ENCODE results near the gene GRM2.

Gene GRM2

DNA sequence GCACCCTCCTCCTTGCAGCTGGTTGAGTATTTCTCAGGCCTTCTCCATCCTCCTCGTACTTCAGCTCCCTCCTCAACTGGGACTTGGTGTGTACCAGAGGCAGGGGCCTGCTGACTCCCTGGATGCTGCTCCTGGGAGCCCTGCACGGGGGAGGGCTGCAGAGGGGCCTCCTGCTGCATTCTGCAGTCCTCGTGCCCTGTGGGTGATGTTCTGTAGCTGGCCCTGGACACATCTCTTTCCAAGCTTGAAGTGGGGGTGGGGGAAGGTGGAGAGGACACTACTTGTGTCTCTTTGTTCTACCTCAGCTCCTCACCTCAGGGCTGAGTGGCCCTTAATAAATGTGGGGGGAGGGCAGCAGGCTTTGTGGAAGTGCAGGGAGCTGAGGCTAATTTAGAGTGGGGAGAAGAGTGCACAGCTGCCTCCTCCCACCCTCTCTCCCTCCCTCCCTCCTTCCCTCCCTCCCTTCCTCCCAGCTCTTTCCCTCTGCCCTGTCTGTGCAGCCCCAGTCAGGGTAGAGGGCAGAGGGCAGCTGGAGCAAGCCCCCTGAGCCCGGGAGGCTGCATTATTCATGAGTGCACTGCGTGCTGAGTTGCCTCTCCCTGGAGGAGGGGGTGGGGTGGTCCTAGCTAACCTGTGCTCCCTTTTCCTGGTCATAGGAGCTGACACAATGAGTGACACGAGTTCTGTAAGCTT is 3.7 kb upstream of the GRM2 start:
- H3K27me3 Mint-ChIP-seq = peaks cover 17% of the 10 kb centered on the region
- no peak for DNase-seq
- CTCF ChIA-PET = interaction anchor here (1.1 to 1.5 kb wide), 3 partner anchors 16 to 201 kb away, joined by 3 to 6 read pairs (median 4); no protein-coding TSS in a partner anchor

DNA sequence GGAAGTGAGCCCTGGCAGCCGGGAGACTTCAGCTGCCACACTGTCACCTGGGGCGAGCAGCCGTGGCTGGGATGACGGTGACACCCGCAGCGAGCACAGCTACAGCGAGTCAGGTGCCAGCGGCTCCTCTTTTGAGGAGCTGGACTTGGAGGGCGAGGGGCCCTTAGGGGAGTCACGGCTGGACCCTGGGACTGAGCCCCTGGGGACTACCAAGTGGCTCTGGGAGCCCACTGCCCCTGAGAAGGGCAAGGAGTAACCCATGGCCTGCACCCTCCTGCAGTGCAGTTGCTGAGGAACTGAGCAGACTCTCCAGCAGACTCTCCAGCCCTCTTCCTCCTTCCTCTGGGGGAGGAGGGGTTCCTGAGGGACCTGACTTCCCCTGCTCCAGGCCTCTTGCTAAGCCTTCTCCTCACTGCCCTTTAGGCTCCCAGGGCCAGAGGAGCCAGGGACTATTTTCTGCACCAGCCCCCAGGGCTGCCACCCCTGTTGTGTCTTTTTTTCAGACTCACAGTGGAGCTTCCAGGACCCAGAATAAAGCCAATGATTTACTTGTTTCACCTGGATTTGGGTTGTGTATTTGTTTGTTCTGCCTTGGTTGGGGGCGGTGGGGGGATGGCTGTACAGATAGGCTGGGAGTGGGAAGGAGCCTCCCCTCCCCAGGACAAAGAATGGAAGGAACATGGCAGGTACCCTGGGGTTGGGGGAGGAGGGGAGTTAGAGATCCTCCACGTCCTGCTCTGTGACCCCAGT is 2.9 kb upstream of the GRM2 start:
- Mint-ChIP-seq H3K9me3 (no peaks in the 10 kb centered on the region), H3K27ac (no peak overlapping the region), H3K4me3 (no peak overlapping the region), H3K4me1 (peaks cover 13% of the 10 kb centered on the region), H3K27me3 (peaks cover 17% of the 10 kb centered on the region), H3K36me3 (peaks cover 27% of the 10 kb centered on the region)
- CTCF ChIA-PET = interaction anchor here (1.1 to 1.5 kb wide), 3 partner anchors 15 to 202 kb away, joined by 3 to 6 read pairs (median 4); no protein-coding TSS in a partner anchor
- DNase-seq = no peak

More for the DNA sequence above, 3.7 kb upstream of the GRM2 start:
- H3K9me3 Mint-ChIP-seq = no peaks in the 10 kb centered on the region
- peaks cover 17% of the 10 kb centered on the region for H3K4me1 Mint-ChIP-seq
- H3K4me3 Mint-ChIP-seq = no peak overlapping the region
- peaks cover 31% of the 10 kb centered on the region for H3K36me3 Mint-ChIP-seq
- H3K27ac Mint-ChIP-seq = no peak overlapping the region

DNA sequence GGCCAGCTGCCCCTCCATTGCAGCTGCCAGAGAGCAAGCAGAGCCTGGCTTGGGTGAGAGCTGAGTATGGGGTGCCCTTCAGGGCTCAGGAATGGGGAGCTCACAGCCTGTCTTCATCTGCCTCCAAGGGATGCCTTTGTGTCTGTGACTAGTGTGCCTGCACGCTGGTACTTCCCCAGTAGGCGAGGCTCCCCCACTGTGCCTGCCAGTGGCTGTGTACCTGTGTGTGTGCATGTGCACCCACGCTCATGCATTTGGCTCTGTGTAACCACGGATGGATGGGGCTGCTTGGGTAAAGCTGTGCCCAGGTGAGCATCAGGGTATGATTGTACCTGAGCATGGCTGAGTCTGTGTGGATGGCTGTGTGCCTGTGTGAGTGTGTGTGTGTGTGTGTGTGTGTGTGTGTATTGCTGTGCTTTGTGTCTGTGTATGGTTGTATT is 2.3 kb upstream of the GRM2 start:
- Mint-ChIP-seq H3K9me3 (no peaks in the 10 kb centered on the region), H3K4me1 (peaks cover 8% of the 10 kb centered on the region), H3K4me3 (no peak overlapping the region), H3K36me3 (peaks cover 23% of the 10 kb centered on the region), H3K27me3 (peaks cover 17% of the 10 kb centered on the region), H3K27ac (no peak overlapping the region)
- DNase-seq = no peak
- CTCF ChIA-PET = interaction anchor here (1.5 kb wide), 1 partner anchor 202 kb away, joined by 4 read pairs; no protein-coding TSS in a partner anchor

DNA sequence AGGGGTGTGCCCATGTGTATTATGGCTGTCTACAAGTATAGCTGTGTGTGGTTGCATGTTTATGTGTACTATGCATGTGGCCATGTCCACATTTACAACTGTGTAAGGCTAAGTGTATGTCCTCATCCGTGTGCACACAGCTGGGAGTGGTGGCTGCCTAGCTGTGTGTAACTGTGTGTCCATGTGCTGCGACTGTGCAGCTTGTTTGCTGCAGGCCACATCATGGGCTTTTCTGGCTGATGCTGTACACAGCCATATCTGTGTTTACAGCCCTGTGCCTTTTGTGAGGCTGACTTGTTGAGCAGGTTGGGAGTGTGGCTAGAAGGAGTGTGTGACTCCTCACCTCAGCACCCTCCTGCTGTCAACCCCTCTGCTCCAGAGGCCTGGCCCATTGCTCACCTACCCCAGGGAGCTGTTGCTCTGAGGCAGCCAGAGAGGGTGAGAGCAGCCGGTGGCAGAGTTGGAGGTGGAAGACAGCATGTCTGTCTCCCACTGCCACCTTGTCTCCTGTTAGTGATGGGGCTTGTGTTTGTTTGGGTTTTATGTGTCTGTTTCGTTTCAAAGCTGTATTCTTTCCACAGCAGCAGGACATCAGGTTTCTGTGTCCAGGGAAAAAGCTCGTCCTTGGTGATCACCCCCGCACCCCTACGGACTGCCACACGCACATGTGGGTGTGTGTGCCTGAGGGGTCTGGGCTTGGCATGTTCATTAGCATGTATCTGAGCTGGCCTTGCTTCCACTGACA is 1.4 kb upstream of the GRM2 start:
- CTCF ChIA-PET = interaction anchor here (1.2 to 1.5 kb wide), 2 partner anchors 14 to 36 kb away, joined by 4 to 5 read pairs; no protein-coding TSS in a partner anchor
- H3K27me3 Mint-ChIP-seq = peaks cover 17% of the 10 kb centered on the region
- no peak overlapping the region for H3K27ac Mint-ChIP-seq
- DNase-seq = no peak
- peaks cover 20% of the 10 kb centered on the region for H3K36me3 Mint-ChIP-seq
- H3K4me1 Mint-ChIP-seq = no peaks in the 10 kb centered on the region
- no peaks in the 10 kb centered on the region for H3K9me3 Mint-ChIP-seq
- no peak overlapping the region for H3K4me3 Mint-ChIP-seq

DNA sequence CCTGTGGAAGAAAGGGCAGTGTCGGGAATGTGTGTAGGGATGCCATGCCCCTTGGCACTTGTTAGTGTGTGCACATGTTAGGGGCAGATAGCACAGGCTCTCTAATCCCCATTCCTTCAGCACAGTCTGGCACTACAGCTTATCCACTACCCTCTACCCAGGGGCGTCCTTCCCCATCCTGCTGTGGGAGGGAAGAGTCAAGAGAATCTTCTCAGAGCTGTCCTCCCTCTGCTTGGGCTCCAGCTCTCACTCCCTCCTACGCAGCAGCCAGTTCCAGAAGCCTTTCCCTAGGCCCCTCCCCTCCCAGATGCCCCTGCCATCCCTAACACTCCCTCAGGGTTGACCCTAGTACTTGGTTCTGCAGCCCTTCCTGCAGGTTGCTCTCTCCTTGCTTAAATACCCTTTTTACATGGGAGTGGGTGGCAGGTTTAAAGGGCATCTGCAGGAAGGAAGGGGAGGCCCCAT is 815 bp upstream of the GRM2 start:
- CTCF ChIA-PET = interaction anchor here (1.2 to 1.5 kb wide), 2 partner anchors 13 to 36 kb away, joined by 4 to 5 read pairs; no protein-coding TSS in a partner anchor
- Mint-ChIP-seq H3K27me3 (peaks cover 17% of the 10 kb centered on the region), H3K9me3 (no peaks in the 10 kb centered on the region), H3K4me1 (no peaks in the 10 kb centered on the region), H3K4me3 (no peak overlapping the region), H3K36me3 (peaks cover 18% of the 10 kb centered on the region), H3K27ac (no peak overlapping the region)
- DNase-seq = no peak

DNA sequence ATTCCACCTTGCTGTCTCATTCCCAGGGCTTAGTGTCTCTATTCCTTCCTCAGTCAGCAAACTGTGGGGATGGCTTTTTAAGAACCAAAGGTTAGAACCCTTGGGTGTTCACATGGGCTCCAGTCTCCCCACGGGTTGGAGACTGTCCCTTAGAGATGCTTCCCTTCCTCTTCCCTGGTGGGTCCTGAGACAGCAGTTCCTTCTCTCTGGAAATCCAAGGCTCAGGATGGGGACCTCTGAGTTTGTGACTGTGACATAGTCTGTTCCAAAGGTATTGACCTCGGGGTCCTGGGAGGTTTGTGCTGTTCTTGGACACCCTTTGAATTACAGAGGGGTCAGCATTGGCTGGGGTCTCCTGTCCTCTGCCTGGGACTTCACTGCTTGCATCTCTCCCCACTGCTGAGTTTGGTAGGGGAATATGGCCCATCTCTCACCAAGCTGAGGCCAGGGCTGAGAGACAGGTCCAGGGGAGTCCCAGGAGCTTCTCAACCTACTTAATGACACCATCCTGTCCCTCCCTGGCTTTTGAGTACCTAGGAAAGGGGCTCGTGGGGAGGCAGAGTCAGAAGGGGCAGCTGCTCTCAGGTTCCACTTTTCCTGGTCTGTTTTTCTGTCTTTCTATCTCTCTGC is 1.5 kb downstream of the GRM2 start:
- CTCF ChIA-PET = no interaction called here
- H3K27me3 Mint-ChIP-seq = peaks cover 17% of the 10 kb centered on the region
- H3K36me3 Mint-ChIP-seq = peaks cover 13% of the 10 kb centered on the region
- peak overlapping the region; percentile 39 for H3K27ac Mint-ChIP-seq
- DNase-seq = peak; percentile 16
- no peaks in the 10 kb centered on the region for H3K9me3 Mint-ChIP-seq
- H3K4me1 Mint-ChIP-seq = no peaks in the 10 kb centered on the region
- no peak overlapping the region for H3K4me3 Mint-ChIP-seq

DNA sequence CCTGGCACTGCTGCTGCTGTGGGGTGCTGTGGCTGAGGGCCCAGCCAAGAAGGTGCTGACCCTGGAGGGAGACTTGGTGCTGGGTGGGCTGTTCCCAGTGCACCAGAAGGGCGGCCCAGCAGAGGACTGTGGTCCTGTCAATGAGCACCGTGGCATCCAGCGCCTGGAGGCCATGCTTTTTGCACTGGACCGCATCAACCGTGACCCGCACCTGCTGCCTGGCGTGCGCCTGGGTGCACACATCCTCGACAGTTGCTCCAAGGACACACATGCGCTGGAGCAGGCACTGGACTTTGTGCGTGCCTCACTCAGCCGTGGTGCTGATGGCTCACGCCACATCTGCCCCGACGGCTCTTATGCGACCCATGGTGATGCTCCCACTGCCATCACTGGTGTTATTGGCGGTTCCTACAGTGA is 2.1 kb downstream of the GRM2 start:
- Mint-ChIP-seq H3K4me1 (no peaks in the 10 kb centered on the region), H3K27ac (no peak overlapping the region), H3K4me3 (no peak overlapping the region), H3K36me3 (peaks cover 13% of the 10 kb centered on the region), H3K9me3 (no peaks in the 10 kb centered on the region), H3K27me3 (peaks cover 17% of the 10 kb centered on the region)
- CTCF ChIA-PET = no interaction called here
- DNase-seq = peak; percentile 16

DNA sequence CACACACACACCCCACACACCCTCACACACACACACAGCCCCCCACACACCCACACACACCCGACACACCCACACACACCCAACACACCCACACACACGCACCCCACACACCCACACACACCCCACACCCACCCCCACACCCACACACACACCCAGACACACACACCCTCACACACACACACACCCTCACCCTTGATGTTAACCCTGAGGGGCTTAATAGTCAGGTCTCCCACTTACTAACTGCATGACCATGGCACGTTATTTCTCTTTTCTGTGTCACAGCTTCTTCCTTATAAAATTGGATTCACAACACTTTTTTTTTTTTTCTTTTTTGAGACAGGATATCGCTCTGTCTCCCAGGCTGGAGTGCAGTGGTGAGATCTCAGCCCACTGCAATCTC is 2.8 kb downstream of the GRM2 start:
- Mint-ChIP-seq H3K9me3 (no peaks in the 10 kb centered on the region), H3K27ac (no peak overlapping the region)

DNA sequence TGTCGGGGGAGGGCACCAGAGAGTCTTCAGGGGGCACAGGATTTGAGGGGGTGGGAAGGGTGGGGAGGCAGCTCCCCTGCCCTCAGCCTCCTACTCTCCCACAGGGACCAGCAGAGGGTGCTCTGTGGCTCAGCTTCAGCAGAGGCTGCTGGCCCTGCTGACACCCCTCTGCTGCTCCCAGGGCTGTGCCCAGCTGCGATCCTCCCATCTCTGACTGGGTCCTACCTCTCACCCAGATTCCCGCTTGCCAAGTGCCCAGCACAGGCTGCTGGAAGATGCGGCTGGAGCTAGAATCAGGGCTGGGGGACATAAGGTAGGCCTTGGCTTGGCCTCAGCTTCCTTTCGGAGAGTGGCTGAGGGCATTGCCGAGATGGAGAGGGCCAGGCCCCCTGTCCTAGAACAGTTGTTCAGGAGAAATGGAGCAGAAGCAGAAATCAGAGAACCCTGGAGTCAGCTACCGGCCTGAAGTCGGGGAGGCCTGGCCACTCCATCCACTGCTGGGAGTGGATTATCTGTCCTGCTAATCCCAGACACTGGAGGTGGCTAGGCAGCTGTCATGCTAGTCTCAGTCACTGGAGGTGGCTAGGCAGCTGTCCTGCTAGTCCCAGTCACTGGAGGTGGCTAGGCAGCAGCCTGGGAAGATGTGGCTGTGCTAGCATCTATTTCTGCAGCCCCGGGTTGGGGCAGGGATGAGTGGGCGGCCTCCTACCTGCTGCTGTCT is 3.9 kb downstream of the GRM2 start:
- H3K27me3 Mint-ChIP-seq = peaks cover 17% of the 10 kb centered on the region
- H3K36me3 Mint-ChIP-seq = peaks cover 9% of the 10 kb centered on the region
- H3K27ac Mint-ChIP-seq = no peak overlapping the region
- CTCF ChIA-PET = interaction anchor here (0.9 to 1.6 kb wide), 4 partner anchors 8 to 88 kb away, joined by 3 to 4 read pairs (median 4); no protein-coding TSS in a partner anchor
- H3K9me3 Mint-ChIP-seq = no peaks in the 10 kb centered on the region
- H3K4me1 Mint-ChIP-seq = no peaks in the 10 kb centered on the region
- peak; percentile 22 for DNase-seq
- H3K4me3 Mint-ChIP-seq = no peak overlapping the region

More for the DNA sequence above, 2.8 kb downstream of the GRM2 start:
- Mint-ChIP-seq H3K27me3 (peaks cover 17% of the 10 kb centered on the region), H3K4me3 (no peak overlapping the region), H3K4me1 (no peaks in the 10 kb centered on the region), H3K36me3 (peaks cover 10% of the 10 kb centered on the region)
- CTCF ChIA-PET = no interaction called here
- peak; percentile 12 for DNase-seq

DNA sequence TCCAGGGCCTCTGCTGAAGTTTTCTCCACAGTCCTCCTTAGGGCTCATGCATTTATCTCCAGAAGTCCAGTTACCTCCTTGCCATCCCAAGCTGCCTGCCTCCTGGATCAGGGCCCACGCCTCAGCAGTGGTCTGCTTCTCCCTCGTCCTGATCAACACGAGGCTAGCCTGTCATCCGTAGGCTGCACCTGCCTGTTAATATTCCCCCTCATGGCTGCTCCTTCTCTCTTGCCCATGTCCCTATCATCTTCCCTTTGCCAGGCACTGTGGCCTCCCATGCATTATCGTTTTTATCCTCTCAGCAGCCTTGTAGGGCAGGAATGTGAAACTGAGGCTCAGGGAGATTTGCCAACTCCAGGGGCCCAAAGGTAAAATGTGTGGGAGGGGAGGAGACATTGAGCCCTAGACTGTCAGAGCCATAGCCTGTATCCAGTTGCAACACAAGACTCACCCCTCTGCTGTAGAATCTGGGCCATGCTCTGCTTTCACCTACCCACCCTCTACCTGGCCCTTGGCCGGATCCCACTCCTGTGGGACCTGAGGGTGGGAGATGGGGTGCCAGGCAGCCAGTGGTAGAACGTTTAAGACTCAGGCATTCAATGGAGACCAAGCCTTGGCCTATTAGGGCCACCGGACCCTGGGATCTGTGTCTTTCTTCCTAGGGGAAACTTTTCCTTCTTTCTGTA is 4.6 kb downstream of the GRM2 start:
- H3K4me1 Mint-ChIP-seq = no peaks in the 10 kb centered on the region
- DNase-seq = peak; percentile 10
- H3K27ac Mint-ChIP-seq = no peak overlapping the region
- CTCF ChIA-PET = interaction anchor here (0.9 to 1.6 kb wide), 4 partner anchors 7 to 87 kb away, joined by 3 to 4 read pairs (median 4); no protein-coding TSS in a partner anchor
- H3K36me3 Mint-ChIP-seq = peaks cover 4% of the 10 kb centered on the region
- H3K4me3 Mint-ChIP-seq = no peak overlapping the region
- no peaks in the 10 kb centered on the region for H3K9me3 Mint-ChIP-seq
- H3K27me3 Mint-ChIP-seq = peaks cover 17% of the 10 kb centered on the region

DNA sequence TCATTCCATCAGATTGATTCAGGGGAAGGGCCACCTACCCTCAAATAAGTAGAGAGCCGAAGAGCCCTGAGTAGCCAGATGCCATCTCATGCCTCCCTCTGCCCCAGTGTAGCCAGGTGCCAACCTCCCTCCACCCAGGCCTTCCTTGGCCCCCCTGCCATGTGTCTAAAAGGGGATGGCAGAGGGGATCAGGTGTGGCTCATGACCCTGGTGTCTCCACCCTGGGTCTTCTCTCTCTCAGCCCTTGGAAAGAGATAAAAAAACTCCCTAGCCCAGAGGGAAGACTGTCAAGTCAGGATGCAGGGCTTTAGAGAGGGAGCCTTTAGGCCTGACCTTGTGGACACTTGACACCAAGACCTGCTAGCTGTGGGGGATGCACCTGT is 5.2 kb downstream of the GRM2 start:
- H3K9me3 Mint-ChIP-seq = no peaks in the 10 kb centered on the region
- no peak for DNase-seq
- no peak overlapping the region for H3K27ac Mint-ChIP-seq
- no peaks in the 10 kb centered on the region for H3K4me1 Mint-ChIP-seq
- H3K27me3 Mint-ChIP-seq = peaks cover 11% of the 10 kb centered on the region
- peaks cover 4% of the 10 kb centered on the region for H3K36me3 Mint-ChIP-seq
- CTCF ChIA-PET = interaction anchor here (1.6 kb wide), 1 partner anchor 26 kb away, joined by 3 read pairs; no protein-coding TSS in a partner anchor
- H3K4me3 Mint-ChIP-seq = no peak overlapping the region

DNA sequence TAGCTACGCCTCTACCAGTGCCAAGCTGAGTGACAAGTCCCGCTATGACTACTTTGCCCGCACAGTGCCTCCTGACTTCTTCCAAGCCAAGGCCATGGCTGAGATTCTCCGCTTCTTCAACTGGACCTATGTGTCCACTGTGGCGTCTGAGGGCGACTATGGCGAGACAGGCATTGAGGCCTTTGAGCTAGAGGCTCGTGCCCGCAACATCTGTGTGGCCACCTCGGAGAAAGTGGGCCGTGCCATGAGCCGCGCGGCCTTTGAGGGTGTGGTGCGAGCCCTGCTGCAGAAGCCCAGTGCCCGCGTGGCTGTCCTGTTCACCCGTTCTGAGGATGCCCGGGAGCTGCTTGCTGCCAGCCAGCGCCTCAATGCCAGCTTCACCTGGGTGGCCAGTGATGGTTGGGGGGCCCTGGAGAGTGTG is 5.7 kb downstream of the GRM2 start:
- DNase-seq = peak; percentile 13
- H3K36me3 Mint-ChIP-seq = no peaks in the 10 kb centered on the region
- CTCF ChIA-PET = no interaction called here
- H3K4me3 Mint-ChIP-seq = no peak overlapping the region
- no peaks in the 10 kb centered on the region for H3K4me1 Mint-ChIP-seq
- H3K27ac Mint-ChIP-seq = no peak overlapping the region
- no peaks in the 10 kb centered on the region for H3K9me3 Mint-ChIP-seq
- peaks cover 6% of the 10 kb centered on the region for H3K27me3 Mint-ChIP-seq

DNA sequence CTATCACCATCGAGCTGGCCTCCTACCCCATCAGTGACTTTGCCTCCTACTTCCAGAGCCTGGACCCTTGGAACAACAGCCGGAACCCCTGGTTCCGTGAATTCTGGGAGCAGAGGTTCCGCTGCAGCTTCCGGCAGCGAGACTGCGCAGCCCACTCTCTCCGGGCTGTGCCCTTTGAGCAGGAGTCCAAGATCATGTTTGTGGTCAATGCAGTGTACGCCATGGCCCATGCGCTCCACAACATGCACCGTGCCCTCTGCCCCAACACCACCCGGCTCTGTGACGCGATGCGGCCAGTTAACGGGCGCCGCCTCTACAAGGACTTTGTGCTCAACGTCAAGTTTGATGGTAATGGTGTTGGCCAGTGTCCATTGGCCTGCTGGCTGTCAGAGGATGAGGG is 6.1 kb downstream of the GRM2 start:
- CTCF ChIA-PET = no interaction called here
- Mint-ChIP-seq H3K4me3 (no peak overlapping the region), H3K4me1 (no peaks in the 10 kb centered on the region), H3K27me3 (peaks cover 2% of the 10 kb centered on the region), H3K27ac (no peak overlapping the region), H3K36me3 (no peaks in the 10 kb centered on the region), H3K9me3 (no peaks in the 10 kb centered on the region)
- DNase-seq = peak; percentile 3

Data from activated naive CD4-positive, alpha-beta T cell treated with anti-CD3 and anti-CD28 coated beads, Interleukin-2, amount 10 ng/mL, durations not matched to agents 7 days and 5 days (primary cell).